MM.1S (cell line): ENCODE results near the gene IP6K1.
"Not testable (repeated sequence)": the region's sequence is repeated elsewhere in the genome, so short reads cannot be mapped to it uniquely, and the experiment has no call there.

ENCODE experiments used
- CTCF ChIP-seq: fragments of 300-600 bp; sonication (generic); IDR thresholded peaks from 2 replicates; pipeline ENCODE4 v1.5.1; 2016; ENCODE audit warnings: antibody characterized with exemption, low read length, mixed read lengths
- EZH2 ChIP-seq: fragments of 300-600 bp; sonication (generic); optimal IDR thresholded peaks from 2 replicates; pipeline ENCODE3; 2017; ENCODE audit warnings: low read depth, mild to moderate bottlenecking, antibody characterized with exemption, low read length, mixed read lengths
- EZH2phosphoT487 ChIP-seq: fragments of 300-600 bp; sonication (generic); IDR thresholded peaks from 2 replicates; pipeline ENCODE4 v1.6.1; 2018; ENCODE audit warnings: antibody characterized with exemption, low read length

- not testable (repeated sequence) for TF ChIP-seq CTCF, EZH2, EZH2phosphoT487
These were observed 98.9 kb downstream of the IP6K1 start for GRCh38 chr3:49687424-49687795.
